Measurements from ENCODE around the gene SLC43A2.

The SLC43A2 gene

GRCh38 chr17:1560858-1561355 lies 67.7 kb downstream of the SLC43A2 start:
- Histone ChIP-seq H3K4me1 (ENCODE audit: control insufficient read depth in 1 of 2, insufficient read depth in 1 of 2, low read depth in 1 of 2, low read length in 1 of 2) (peaks cover 44 to 46% of the 10 kb centered on the region in 2 experiments), H3K27ac (peak overlapping the region; percentile 8), H3K36me3 (no peaks in the 10 kb centered on the region), H3K27me3 (peaks cover 17% of the 10 kb centered on the region), H3K4me3 (ENCODE audit: low read depth in 1 of 2, low read length in 1 of 2) (peak overlapping the region; percentile 79 to 81), H3K9me3 (no peaks in the 10 kb centered on the region)
- TF ChIP-seq CTCF (IDR thresholded peaks at IDR 0.05) = no peak

DNA sequence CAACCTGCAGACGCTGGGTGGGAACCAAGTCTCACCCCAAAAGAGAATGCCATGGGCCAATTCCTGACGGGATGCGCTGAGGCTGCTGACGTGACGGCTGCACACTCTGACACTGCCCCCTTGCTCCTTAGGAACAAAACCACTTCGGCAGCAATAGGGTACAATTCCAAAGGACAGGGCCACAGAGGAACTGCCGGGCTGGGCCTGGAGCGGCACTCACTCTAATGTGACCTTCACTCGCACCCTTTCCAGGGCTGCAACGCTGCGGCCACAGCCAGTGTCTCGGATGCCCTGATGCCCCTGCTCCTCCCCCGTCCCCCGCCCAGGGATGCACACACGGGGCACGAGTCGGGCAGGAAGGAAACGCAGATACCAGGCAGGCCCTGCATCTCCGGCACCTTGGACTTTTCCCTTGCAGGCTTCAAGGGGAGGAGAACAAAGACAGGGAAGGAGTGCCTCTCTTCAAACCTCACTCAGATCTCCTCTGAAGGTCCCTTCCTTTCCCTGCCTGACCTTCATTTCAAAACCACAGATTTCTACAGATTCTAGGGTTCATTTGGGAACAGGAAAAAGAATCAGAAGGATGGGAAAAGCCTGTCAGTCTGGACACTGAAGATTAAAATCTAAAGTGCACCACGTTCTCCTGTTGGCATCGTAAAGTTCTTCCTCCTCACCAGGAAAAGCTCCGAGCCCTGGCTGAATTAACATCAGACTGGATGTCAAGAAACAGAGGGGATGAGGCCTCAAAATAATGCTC lies 68.4 kb downstream of the SLC43A2 start:
- peak overlapping the region; percentile 10 to 81 for H3K4me3 ChIP-seq (ENCODE audit: low read depth in 1 of 2, low read length in 1 of 2)
- H3K27ac ChIP-seq = peak overlapping the region; percentile 8
- TF ChIP-seq CTCF (IDR thresholded peaks at IDR 0.05) = no peak
- H3K36me3 ChIP-seq = no peaks in the 10 kb centered on the region
- peaks cover 17% of the 10 kb centered on the region for H3K27me3 ChIP-seq
- H3K4me1 ChIP-seq (ENCODE audit: control insufficient read depth in 1 of 2, insufficient read depth in 1 of 2, low read depth in 1 of 2, low read length in 1 of 2) = peaks cover 45 to 47% of the 10 kb centered on the region in 2 experiments
- no peaks in the 10 kb centered on the region for H3K9me3 ChIP-seq

DNA sequence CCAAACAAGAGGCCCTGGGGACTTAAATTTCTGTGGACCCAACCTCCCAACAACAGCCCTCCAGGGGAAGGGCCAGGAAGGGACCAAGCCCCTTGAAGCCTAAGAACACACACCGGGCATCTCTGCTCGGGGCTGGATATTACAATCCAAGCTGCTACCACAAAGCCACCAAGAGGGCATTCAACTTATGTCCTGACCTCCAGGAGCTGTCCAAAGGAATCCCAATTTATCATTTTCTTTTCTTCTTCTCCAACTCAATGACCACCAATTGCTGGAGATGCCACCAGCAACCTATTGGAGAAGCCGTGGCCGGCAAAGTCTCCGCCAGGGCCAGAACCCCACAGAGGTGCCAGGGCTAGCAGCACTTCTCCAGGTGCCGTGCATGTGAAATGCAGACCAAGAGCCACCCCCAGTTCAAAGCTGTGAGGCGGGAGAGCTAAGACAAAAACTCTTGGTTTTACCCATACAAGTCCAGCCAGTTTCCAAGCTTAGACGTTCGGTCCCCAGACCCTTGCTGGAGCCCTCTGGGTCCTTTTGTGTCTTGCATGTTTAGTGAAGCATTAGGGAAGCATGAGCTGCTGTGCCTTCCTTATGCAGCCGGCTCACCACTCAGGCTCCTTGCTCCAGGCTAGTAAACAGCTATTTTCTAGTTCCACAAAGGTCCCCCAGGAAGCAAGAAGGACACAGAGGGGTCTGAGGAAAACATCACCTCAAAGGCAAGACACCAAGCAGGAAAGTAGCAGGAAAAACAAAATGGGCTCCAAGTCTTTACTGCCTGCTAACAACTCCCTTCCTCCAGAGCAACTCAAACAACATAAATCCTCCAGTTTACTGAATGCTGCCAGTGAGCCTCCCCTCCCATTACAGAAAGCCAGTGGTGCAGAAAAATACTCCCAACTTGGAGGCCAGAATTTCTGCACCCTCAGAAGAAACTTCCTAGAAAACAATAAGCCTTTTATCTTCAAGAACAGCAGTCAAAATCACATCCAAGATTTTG lies 69.3 kb downstream of the SLC43A2 start:
- Histone ChIP-seq H3K4me3 (ENCODE audit: low read depth in 1 of 2, low read length in 1 of 2) (no peak overlapping the region), H3K27me3 (peaks cover 15% of the 10 kb centered on the region), H3K4me1 (ENCODE audit: control insufficient read depth in 1 of 2, insufficient read depth in 1 of 2, low read depth in 1 of 2, low read length in 1 of 2) (peaks cover 55 to 57% of the 10 kb centered on the region in 2 experiments), H3K9me3 (no peaks in the 10 kb centered on the region), H3K27ac (no peak overlapping the region), H3K36me3 (peaks cover 6% of the 10 kb centered on the region)
- no peak for TF ChIP-seq CTCF (IDR thresholded peaks at IDR 0.05)

DNA sequence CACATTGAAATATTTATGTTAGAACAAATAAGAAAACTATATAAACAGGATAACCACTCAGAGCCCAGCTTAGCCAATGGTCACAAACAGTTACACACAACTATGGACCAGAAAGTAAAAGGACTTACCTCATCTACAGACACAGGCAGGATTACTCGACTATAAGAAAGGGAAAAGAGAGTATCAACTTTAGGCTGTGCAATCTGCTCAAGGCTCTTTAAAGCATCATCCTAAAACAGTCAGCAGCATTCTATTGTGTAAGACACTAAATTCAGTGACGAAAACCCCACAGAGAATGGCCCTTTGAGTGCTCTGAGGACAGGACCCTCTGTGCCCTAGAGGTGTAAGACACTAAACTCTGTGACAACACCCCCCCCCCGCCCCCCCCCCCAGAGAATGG lies 70.2 kb downstream of the SLC43A2 start:
- Histone ChIP-seq H3K9me3 (no peaks in the 10 kb centered on the region), H3K27me3 (peaks cover 8% of the 10 kb centered on the region), H3K4me3 (ENCODE audit: low read depth in 1 of 2, low read length in 1 of 2) (no peak overlapping the region), H3K27ac (no peak overlapping the region), H3K4me1 (ENCODE audit: control insufficient read depth in 1 of 2, insufficient read depth in 1 of 2, low read depth in 1 of 2, low read length in 1 of 2) (peaks cover 64 to 65% of the 10 kb centered on the region in 2 experiments), H3K36me3 (peaks cover 12% of the 10 kb centered on the region)
- TF ChIP-seq CTCF (IDR thresholded peaks at IDR 0.05) = no peak

DNA sequence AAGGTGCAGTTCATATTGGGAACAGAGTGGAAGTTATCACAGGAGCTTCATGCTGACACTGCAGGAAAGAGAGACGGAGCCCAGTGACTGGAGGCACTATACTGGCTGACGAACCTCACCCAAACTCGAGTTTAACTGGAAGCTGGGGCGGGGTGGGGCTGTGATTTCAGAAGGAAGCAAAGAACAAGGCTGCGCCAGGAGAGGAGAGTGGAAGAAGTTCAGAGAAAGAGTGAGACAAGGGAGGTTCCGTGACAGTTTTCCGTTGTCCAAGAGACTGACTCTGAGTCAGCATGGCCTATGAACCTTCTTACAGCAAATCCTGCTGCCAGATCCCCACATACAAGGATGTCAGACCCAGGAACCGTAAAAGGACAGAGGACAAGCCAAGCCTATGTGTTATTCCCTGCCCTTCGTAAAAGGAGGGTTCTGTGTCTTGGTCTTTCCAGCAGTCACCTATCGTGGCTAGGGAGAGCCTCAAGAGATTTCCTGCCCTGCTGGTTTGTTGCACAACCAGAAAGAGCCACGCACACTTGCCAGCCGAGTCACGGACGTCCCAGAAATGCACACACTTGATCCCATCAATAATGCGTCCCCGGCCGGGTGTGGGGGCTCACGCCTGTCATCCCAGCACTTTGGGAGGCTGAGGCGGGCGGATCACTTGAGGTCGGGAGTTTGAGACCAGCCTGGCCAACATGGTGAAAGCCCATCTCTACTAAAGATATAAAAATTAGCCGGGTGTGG lies 71.1 kb downstream of the SLC43A2 start:
- Histone ChIP-seq H3K27me3 (peaks cover 8% of the 10 kb centered on the region), H3K9me3 (no peaks in the 10 kb centered on the region), H3K4me1 (ENCODE audit: control insufficient read depth in 1 of 2, insufficient read depth in 1 of 2, low read depth in 1 of 2, low read length in 1 of 2) (peaks cover 57 to 63% of the 10 kb centered on the region in 2 experiments), H3K4me3 (ENCODE audit: low read depth in 1 of 2, low read length in 1 of 2) (no peak overlapping the region), H3K27ac (peak overlapping the region; percentile 84), H3K36me3 (peaks cover 19% of the 10 kb centered on the region)
- TF ChIP-seq CTCF (IDR thresholded peaks at IDR 0.05) = no peak
